Upper lobe of left lung (tissue), 4 donors: ENCODE data around the gene PCGF3.

Experiments used
- EP300 ChIP-seq, 4 donors: sonication (generic); formaldehyde crosslinking; IDR thresholded peaks; one replicate each; pipeline ENCODE4 v1.5.1; 2017; ENCODE audit warnings: antibody characterized with exemption in 4 of 4, control low read depth in 2 of 4
- POLR2AphosphoS5 ChIP-seq, 2 donors: sonication (generic); formaldehyde crosslinking; IDR thresholded peaks; one replicate each; pipeline ENCODE4 v1.5.1; 2017; ENCODE audit warnings: antibody characterized with exemption in 2 of 2

- TF ChIP-seq EP300 (IDR thresholded peaks at IDR 0.05) (no peak), POLR2AphosphoS5 (IDR thresholded peaks at IDR 0.05) (no peak)
Observed at GRCh38 chr4:786074-786741, 80.6 kb downstream of the PCGF3 start.
